SJCRH30 (cell line): ENCODE results near the gene HMX1. TPM values are rescaled to one million over a fixed set of nuclear protein-coding genes. Genes with fewer than 3 reads are reported as not detected.

Experiments
- DNase-seq, 2 experiments: peaks; one replicate each; pipeline ENCODE4 v3.0.0-alpha.2; 2015 to 2020
- H3K27ac ChIP-seq: fragments of 250-450 bp; sonication (Bioruptor Pico); 2 replicates; pipeline ENCODE4 v1.5.1; 2020; ENCODE audit warnings: mild to moderate bottlenecking, moderate library complexity
- H3K27me3 ChIP-seq: fragments of 250-450 bp; sonication (Bioruptor Pico); 2 replicates; pipeline ENCODE4 v1.5.1; 2020; ENCODE audit warnings: mild to moderate bottlenecking, moderate library complexity
- H3K36me3 ChIP-seq: fragments of 250-450 bp; sonication (Bioruptor Pico); 2 replicates; pipeline ENCODE4 v1.5.1; 2020; ENCODE audit warnings: mild to moderate bottlenecking, moderate library complexity
- H3K4me1 ChIP-seq: fragments of 250-450 bp; sonication (Bioruptor Pico); 2 replicates; pipeline ENCODE4 v1.5.1; 2020; ENCODE audit warnings: mild to moderate bottlenecking, moderate library complexity
- H3K4me3 ChIP-seq: fragments of 250-450 bp; sonication (Bioruptor Pico); 2 replicates; pipeline ENCODE4 v1.5.1; 2020; ENCODE audit warnings: mild to moderate bottlenecking, moderate library complexity
- H3K9me3 ChIP-seq: fragments of 250-450 bp; sonication (Bioruptor Pico); replicated peaks from 2 replicates; pipeline ENCODE4 v1.5.1; 2020; ENCODE audit warnings: mild to moderate bottlenecking, moderate library complexity
- total RNA-seq: library from RNA; depleted of rRNA; stranded (reverse); fragments of >200 nt; shearing (Covaris generic); gene quantifications from 2 replicates; pipeline ENCODE4 v1.2.3, GENCODE V29; 2014

Gene HMX1
- total RNA-seq, 1 experiment from 2014 or later: not detected

GRCh38 chr4:8891255-8891645 is 19.6 kb upstream of the HMX1 start:
- Histone ChIP-seq H3K4me1 (no peaks in the 10 kb centered on the region), H3K27ac (no peak overlapping the region), H3K4me3 (no peak overlapping the region), H3K27me3 (peaks cover 40% of the 10 kb centered on the region), H3K36me3 (no peaks in the 10 kb centered on the region), H3K9me3 (no peaks in the 10 kb centered on the region)
- no peak for DNase-seq

DNA sequence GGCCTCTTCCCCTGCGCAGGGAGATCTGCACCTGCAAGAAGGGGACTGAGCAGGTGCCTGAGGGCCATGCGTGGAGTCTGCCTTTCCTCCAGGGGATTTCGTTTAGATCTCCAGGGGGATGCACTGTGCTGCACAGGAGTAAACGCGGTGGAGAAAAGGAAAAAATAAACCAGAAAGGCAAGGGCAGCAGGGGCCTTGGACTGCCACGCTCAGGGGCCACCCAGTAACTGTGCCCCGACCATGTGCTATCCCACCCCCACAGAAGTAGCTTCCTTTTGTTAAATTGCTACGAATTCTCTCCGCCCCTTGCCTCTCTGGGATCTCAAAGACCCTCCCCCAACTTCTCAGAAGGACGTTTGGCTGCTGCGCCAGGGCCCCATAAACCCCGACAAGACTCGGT is 17.2 kb upstream of the HMX1 start:
- no peak overlapping the region for H3K4me3 ChIP-seq
- H3K27ac ChIP-seq: no peak overlapping the region
- DNase-seq: no peak
- no peaks in the 10 kb centered on the region for H3K36me3 ChIP-seq
- peaks cover 52% of the 10 kb centered on the region for H3K27me3 ChIP-seq
- H3K4me1 ChIP-seq: no peaks in the 10 kb centered on the region
- no peaks in the 10 kb centered on the region for H3K9me3 ChIP-seq

DNA sequence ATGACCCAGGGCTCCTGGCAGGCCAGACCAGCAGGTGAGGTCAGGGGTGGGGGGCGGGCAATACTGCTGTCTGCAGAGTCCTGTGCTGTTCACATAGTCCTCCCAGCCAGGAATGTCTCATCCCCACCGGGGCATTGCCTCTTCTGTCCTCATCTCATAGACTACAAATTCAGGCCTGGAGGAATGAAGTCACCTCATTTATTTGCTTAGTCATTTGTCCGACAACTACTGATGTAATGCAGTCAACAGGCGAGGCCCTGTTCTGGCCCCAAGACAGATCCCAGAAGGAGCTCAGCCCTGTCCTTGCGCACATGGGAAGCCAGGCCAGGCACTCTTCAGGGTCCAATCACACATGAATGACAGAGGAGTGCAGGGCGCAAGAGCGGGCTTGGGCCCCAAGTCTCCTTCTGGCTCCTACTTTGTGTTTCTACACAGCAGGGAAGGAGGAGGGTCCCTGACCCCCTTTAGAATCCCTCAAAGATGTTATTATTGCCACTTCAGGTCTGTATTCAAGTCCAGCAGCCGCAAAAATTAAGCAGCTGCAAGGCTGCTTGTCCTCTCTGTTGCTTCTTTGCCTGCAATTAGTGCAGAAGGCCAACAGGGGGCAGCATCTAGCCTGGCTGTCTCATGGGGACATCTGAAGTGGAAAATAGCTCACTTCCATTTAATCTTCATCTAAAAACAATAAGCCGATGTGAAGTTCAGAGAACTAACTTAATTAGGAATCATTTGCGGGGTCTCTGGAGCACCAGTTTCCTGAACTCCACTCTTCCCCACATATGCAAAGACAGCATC is 15.2 kb upstream of the HMX1 start:
- Histone ChIP-seq H3K4me1 (no peaks in the 10 kb centered on the region), H3K9me3 (no peaks in the 10 kb centered on the region), H3K4me3 (no peak overlapping the region), H3K36me3 (no peaks in the 10 kb centered on the region), H3K27me3 (peaks cover 61% of the 10 kb centered on the region), H3K27ac (no peak overlapping the region)
- peak in 1 of 2 experiments; percentile 34 for DNase-seq

GRCh38 chr4:8882239-8882638 is 10.6 kb upstream of the HMX1 start:
- no peaks in the 10 kb centered on the region for H3K4me1 ChIP-seq
- no peaks in the 10 kb centered on the region for H3K9me3 ChIP-seq
- no peak for DNase-seq
- no peaks in the 10 kb centered on the region for H3K36me3 ChIP-seq
- H3K27ac ChIP-seq: no peak overlapping the region
- no peak overlapping the region for H3K4me3 ChIP-seq
- H3K27me3 ChIP-seq: peaks cover 38% of the 10 kb centered on the region

DNA sequence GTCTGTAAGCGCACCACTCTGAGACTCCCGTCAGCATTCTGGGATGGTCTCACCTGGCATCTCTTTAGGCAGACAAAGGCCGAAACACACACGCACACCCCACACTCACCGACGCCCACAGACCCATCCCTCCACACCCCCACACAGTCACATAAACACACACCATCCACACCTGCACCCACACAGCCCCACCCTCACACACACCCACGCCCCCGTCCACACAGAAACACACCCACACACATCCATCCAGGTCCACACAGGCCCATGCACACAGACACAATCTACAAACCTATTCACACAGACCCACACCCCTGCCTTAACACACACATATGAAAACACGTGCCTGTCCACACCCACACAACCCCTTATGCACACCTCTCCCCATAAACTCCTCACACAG is 9.2 kb upstream of the HMX1 start:
- H3K27me3 ChIP-seq: peaks cover 46% of the 10 kb centered on the region
- no peak overlapping the region for H3K27ac ChIP-seq
- H3K9me3 ChIP-seq: no peaks in the 10 kb centered on the region
- H3K4me3 ChIP-seq: no peak overlapping the region
- DNase-seq: no peak
- no peaks in the 10 kb centered on the region for H3K36me3 ChIP-seq
- no peaks in the 10 kb centered on the region for H3K4me1 ChIP-seq

DNA sequence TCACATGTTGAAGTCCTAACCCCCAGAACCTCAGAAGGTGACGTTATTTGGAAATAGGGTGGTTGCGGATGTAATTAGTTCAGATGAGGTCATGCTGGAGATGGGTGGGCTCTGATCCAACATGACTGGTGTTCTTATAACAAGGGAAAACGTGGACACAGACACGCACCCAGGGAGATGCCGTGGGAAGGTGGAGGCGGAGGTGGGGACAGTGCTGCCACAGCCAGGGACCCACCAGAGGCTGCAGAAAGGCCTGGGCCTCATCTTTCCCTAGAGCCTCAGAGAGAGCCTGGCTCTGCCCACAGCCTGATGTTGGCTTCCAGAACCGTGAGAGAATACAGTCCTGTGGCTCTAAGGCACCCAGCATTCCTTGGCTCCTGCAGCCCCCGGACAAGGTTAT is 7.9 kb upstream of the HMX1 start:
- H3K9me3 ChIP-seq: no peaks in the 10 kb centered on the region
- DNase-seq: no peak
- H3K27ac ChIP-seq: no peak overlapping the region
- no peak overlapping the region for H3K4me3 ChIP-seq
- H3K36me3 ChIP-seq: no peaks in the 10 kb centered on the region
- no peaks in the 10 kb centered on the region for H3K4me1 ChIP-seq
- H3K27me3 ChIP-seq: peaks cover 46% of the 10 kb centered on the region

DNA sequence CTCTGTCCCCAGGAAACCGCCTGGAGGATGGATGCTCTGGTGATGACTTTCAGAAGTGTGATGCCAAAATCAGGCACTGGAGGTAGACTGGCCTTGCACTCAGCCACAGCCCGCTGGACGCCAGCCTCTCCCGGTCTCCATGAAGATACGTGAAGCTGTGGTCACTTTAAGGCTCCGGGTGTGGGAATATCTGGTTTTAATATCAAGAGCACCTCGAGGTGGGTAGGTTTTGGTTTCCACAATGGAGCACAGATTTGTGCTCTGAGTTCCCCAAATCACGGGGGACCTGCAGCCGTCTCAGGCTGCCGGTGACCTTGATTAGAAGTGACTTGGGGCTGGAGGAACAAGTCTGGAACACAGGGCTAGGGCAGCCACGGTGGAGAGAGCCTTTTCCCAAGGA is 6.8 kb upstream of the HMX1 start:
- Histone ChIP-seq H3K4me3 (no peak overlapping the region), H3K27me3 (peaks cover 35% of the 10 kb centered on the region), H3K27ac (no peak overlapping the region), H3K36me3 (no peaks in the 10 kb centered on the region), H3K4me1 (no peaks in the 10 kb centered on the region), H3K9me3 (no peaks in the 10 kb centered on the region)
- no peak for DNase-seq

DNA sequence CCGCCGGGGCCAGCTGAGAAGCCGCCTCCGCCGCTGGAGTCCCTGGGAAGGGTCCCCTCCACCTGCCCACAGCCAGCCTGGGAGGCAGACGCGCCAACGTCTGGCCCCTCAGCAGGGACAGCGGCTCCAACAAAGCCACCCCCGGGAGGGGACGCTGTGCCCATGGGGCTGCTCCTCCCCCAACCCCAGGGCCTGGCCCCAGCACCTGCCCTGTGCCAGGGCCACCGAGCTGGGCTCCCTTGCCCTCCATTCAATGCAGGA is 6.1 kb upstream of the HMX1 start:
- Histone ChIP-seq H3K27me3 (peaks cover 33% of the 10 kb centered on the region), H3K4me3 (no peak overlapping the region), H3K36me3 (no peaks in the 10 kb centered on the region), H3K9me3 (no peaks in the 10 kb centered on the region), H3K27ac (no peak overlapping the region), H3K4me1 (no peaks in the 10 kb centered on the region)
- DNase-seq: no peak

DNA sequence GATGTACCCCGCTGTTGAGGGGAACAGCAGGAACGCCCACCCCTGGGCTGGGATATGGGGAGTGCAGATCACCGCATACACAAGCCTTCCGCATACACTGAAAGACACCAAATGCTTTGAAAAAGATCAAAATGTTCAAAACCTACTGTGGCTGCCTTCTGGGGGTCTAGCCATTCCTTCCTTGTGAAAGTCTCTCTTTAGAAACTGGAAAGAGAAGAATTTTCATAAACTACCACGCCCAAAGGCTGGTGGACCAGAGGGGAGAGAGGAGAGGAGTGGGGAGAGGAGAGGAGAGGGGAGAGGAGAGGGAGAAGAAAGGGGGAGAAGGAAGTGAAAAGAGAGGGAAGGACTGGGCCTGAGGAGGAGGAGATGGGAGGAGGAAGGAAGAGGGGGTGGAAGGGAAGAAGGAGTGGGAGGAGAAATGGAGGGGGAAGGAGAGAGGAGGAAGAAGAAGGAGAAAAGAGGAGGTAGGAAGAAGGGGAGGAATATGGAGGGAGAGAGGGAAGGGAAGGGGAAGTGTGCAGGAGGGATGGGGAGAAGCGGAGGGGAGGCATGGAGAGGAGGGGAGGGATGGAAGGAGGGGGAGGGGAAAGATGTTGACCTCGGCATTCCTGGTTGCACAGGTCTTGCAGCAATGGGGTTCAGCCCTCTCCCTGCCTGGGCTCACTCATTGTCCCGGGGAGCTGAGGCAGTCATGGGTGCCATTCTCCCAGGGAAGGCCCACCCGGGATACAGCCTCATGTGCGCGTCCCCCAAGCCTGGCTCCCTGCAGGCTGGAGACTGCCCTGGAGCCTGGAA is 5.5 kb upstream of the HMX1 start:
- Histone ChIP-seq H3K4me1 (no peaks in the 10 kb centered on the region), H3K4me3 (no peak overlapping the region), H3K36me3 (no peaks in the 10 kb centered on the region), H3K9me3 (no peaks in the 10 kb centered on the region), H3K27ac (no peak overlapping the region), H3K27me3 (peaks cover 30% of the 10 kb centered on the region)
- DNase-seq: no peak

GRCh38 chr4:8874896-8875680 is 3.4 kb upstream of the HMX1 start:
- Histone ChIP-seq H3K36me3 (no peaks in the 10 kb centered on the region), H3K9me3 (no peaks in the 10 kb centered on the region), H3K27me3 (peaks cover 29% of the 10 kb centered on the region), H3K27ac (no peak overlapping the region), H3K4me1 (no peaks in the 10 kb centered on the region), H3K4me3 (no peak overlapping the region)
- DNase-seq: no peak

- H3K27me3 ChIP-seq: peaks cover 25% of the 10 kb centered on the region
- DNase-seq: no peak
Observed at GRCh38 chr4:8874003-8874895, 2.6 kb upstream of the HMX1 start.

DNA sequence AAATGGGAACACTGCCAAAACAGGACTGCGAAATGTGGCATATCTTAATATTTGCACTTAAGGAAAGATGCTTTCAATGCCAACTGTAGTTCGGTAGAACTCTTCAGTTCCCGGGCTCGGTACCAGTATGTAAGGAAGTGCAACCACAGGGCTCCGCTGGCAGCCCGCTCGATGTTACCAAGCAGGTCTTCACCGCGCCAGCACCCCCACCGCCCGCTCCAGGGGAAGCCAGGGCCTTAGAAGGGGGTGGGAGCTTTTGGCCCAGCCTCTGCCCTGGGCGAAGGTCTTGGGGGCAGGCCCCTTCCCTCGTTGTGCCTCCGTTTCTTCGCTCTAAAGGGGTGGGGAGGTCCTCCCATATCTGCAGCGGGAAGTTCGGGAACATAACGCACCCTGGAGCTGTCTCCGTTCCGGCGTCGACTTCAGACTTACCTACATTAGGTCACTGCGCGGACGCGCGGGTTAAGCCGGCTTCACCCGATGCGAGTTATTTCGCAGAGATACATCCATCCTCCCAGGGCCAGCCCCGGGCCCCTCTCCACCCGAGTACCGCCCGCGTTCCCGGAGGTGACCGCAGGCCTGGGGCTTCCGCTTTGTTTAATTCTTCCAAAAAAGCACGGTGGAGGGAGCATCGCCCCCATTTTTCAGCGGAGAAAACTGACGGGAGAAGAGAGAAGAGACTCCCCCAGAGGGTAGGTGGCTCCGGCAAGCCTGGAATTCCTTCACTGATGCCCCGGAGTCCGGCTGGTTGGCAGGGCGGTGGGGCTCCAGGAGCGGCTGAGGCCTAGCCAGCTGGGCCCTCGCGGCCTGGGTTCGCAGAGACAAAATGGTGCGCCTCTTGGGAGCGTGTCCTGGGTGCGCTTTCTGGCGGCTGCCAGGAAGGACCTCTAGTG is 1.0 kb upstream of the HMX1 start:
- Histone ChIP-seq H3K4me1 (no peaks in the 10 kb centered on the region), H3K27ac (no peak overlapping the region), H3K4me3 (no peak overlapping the region), H3K27me3 (peaks cover 30% of the 10 kb centered on the region), H3K36me3 (no peaks in the 10 kb centered on the region), H3K9me3 (no peaks in the 10 kb centered on the region)
- no peak for DNase-seq

More at GRCh38 chr4:8874003-8874895, 2.6 kb upstream of the HMX1 start:
- Histone ChIP-seq H3K9me3 (no peaks in the 10 kb centered on the region), H3K4me1 (no peaks in the 10 kb centered on the region), H3K4me3 (no peak overlapping the region), H3K27ac (no peak overlapping the region), H3K36me3 (no peaks in the 10 kb centered on the region)

DNA sequence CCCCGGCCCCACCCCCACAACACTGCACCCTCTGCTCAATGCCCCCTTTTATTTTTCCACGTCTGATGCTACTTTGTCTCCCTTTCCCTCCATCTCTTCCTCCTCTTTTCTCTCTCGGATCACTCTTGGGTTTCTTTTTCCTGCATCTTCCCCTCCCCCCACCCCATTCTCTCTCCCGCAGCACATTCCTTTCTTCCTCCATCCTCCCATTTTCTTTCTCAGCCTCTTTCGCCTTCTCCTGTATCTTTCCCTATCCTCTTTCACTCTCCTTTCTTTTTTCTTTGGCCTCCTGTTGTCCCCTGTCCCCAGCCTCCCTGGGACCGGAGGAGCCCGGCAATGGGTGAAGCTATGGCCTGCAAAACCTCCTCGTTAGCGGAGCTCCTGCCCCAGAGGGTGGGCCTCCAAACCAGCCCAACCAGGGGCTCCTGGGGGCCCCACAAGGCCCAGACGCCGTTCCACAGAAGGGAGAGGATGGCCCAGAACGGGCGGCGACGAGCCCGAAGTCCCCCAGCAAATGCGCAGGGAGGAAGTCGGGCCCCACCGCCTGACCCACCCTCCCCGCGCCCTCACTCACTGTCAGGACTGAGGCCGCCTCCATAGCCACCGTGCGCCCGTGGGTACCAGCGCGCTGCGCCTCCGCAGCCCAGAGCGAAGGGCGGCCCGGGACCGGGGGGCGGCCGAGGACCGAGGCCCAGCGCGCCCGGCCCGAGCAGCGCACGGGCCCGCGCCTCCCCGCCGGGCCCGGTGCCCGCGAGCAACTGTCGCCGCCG is 807 bp downstream of the HMX1 start:
- Histone ChIP-seq H3K9me3 (no peaks in the 10 kb centered on the region), H3K4me3 (no peak overlapping the region), H3K27ac (no peak overlapping the region), H3K36me3 (no peaks in the 10 kb centered on the region), H3K4me1 (no peaks in the 10 kb centered on the region), H3K27me3 (peaks cover 27% of the 10 kb centered on the region)
- no peak for DNase-seq
